Osteocyte (in vitro differentiated cells): ENCODE results near the gene LYST. TPM values are rescaled to one million over a fixed set of nuclear protein-coding genes. Genes with fewer than 3 reads are reported as not detected.

Experiments used
- DNase-seq: peaks from one replicate; pipeline ENCODE4 v3.0.0; 2021; ENCODE audit warnings: mixed read lengths; ENCODE audit not compliant: unreplicated experiment; ENCODE audit errors: extremely low spot score
- H3K27ac Mint-ChIP-seq: one replicate; pipeline ENCODE4 v1.8.0; 2021; ENCODE audit warnings: mild to moderate bottlenecking, mixed read lengths; ENCODE audit not compliant: unreplicated experiment
- H3K27me3 Mint-ChIP-seq: one replicate; pipeline ENCODE4 v1.8.0; 2021; ENCODE audit warnings: mixed read lengths; ENCODE audit not compliant: unreplicated experiment
- H3K36me3 Mint-ChIP-seq: one replicate; pipeline ENCODE4 v1.8.0; 2021; ENCODE audit warnings: mixed read lengths; ENCODE audit not compliant: unreplicated experiment
- H3K4me1 Mint-ChIP-seq: one replicate; pipeline ENCODE4 v1.8.0; 2021; ENCODE audit warnings: mixed read lengths; ENCODE audit not compliant: unreplicated experiment
- H3K4me3 Mint-ChIP-seq: one replicate; pipeline ENCODE4 v1.8.0; 2021; ENCODE audit warnings: mild to moderate bottlenecking, moderate library complexity, mixed read lengths; ENCODE audit not compliant: unreplicated experiment
- H3K9me3 Mint-ChIP-seq: one replicate; pipeline ENCODE4 v1.8.0; 2021; ENCODE audit warnings: mixed read lengths; ENCODE audit not compliant: unreplicated experiment
- total RNA-seq: library from RNA; stranded (reverse); gene quantifications from 2 replicates; pipeline ENCODE4 v1.2.1, GENCODE V29; 2021
- TF ChIP-seq, protein P1 (sequence below): fragments of 200-600 bp; sonication (generic); IDR thresholded peaks from 2 replicates; pipeline ENCODE4 v1.5.0; 2021; ENCODE audit warnings: antibody characterized with exemption, mild to moderate bottlenecking, moderate library complexity

The LYST gene
- total RNA-seq, 1 donor from 2014 or later, result 21.7 TPM

DNA sequence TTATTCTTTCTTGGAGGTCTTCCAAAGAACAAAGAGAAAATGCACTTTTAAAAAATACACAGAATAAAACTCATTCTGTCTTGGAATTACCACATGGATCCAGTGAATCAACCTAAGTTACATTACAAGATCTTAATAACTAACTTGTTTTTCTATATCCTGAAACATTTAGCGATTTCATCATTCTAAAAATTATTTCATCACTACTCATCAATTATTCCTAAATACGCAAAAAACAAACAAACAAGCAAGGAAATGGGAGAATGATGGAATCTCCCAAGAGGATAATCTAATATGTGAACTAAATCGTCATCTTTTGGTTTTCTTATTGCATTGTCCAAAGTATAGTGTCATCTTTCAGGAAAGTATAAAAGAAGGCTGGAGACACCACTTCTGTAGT lies 178.6 kb downstream of the LYST start:
- DNase-seq, result no peak
- H3K36me3 Mint-ChIP-seq, result peaks cover 30% of the 10 kb centered on the region
- TF ChIP-seq, protein P1, sequence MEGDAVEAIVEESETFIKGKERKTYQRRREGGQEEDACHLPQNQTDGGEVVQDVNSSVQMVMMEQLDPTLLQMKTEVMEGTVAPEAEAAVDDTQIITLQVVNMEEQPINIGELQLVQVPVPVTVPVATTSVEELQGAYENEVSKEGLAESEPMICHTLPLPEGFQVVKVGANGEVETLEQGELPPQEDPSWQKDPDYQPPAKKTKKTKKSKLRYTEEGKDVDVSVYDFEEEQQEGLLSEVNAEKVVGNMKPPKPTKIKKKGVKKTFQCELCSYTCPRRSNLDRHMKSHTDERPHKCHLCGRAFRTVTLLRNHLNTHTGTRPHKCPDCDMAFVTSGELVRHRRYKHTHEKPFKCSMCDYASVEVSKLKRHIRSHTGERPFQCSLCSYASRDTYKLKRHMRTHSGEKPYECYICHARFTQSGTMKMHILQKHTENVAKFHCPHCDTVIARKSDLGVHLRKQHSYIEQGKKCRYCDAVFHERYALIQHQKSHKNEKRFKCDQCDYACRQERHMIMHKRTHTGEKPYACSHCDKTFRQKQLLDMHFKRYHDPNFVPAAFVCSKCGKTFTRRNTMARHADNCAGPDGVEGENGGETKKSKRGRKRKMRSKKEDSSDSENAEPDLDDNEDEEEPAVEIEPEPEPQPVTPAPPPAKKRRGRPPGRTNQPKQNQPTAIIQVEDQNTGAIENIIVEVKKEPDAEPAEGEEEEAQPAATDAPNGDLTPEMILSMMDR, result no peak
- no peaks in the 10 kb centered on the region for H3K27me3 Mint-ChIP-seq
- H3K9me3 Mint-ChIP-seq, result no peaks in the 10 kb centered on the region
- H3K4me1 Mint-ChIP-seq, result no peaks in the 10 kb centered on the region
- no peak overlapping the region for H3K27ac Mint-ChIP-seq
- H3K4me3 Mint-ChIP-seq, result no peak overlapping the region

DNA sequence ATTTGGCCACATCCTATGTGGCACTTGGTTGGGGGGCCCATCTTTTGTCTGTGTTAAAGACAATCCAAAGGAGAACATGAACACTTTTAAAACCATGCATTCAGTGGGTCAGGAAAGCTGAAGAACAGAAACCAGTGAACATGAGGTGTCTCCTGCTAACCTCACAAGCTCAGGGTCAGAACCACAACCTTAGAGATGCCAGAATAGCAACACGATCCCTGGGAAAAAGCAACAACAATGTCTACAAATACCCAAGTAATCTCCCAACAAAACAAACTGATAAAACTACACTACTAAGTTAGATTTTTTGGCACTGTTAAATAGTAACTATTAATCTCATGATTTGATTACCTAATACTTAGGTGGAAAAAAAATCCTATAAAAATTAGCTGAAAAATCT lies 183.1 kb downstream of the LYST start:
- Mint-ChIP-seq H3K27ac (no peak overlapping the region), H3K27me3 (no peaks in the 10 kb centered on the region), H3K4me3 (no peak overlapping the region), H3K4me1 (no peaks in the 10 kb centered on the region), H3K9me3 (no peaks in the 10 kb centered on the region), H3K36me3 (peaks cover 30% of the 10 kb centered on the region)
- TF ChIP-seq, protein P1, result no peak
- DNase-seq, result no peak

DNA sequence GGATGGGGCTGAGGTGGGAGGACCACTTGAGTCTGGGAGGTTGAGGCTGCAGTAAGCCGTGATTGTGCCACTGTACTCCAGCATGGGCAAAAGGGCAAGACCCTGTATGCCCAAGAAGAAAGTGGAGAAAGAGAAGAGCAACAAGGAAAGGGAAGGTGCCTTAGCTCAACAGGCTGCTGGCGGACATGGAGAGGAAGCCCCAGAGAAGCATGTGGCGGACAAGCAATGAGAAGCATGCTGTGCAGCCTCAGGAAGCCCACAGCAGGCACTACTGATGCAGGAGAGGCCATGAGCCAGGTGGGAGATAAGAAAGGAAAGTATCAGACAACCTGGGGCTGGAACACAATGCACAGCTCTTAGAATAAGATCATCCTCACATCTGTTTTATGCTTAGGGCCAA lies 184.5 kb downstream of the LYST start:
- TF ChIP-seq, protein P1, result no peak
- no peaks in the 10 kb centered on the region for H3K27me3 Mint-ChIP-seq
- H3K9me3 Mint-ChIP-seq, result no peaks in the 10 kb centered on the region
- H3K4me3 Mint-ChIP-seq, result no peak overlapping the region
- DNase-seq, result no peak
- H3K36me3 Mint-ChIP-seq, result peaks cover 20% of the 10 kb centered on the region
- no peak overlapping the region for H3K27ac Mint-ChIP-seq
- H3K4me1 Mint-ChIP-seq, result no peaks in the 10 kb centered on the region

DNA sequence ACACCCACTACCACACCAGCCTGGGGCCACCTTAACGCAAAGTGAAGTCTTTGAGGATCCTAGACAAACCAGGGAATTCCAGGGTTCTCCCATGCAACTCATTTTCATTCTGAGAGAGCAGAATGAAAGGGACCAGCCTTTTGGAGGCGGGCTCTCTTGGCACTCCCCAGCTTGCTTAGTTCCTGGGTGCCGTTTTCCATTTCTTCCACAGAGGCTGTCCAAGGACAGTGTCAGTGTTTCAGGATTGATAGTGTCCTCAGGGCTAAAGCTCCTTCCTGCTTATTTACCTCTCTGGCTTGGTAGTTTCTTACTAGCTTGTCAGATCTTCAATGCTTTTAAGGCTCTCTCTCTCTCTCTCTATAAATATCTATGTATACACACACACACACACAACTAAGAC lies 187.1 kb downstream of the LYST start:
- H3K27me3 Mint-ChIP-seq, result no peaks in the 10 kb centered on the region
- TF ChIP-seq, protein P1, result no peak
- H3K27ac Mint-ChIP-seq, result no peak overlapping the region
- no peak for DNase-seq
- H3K4me1 Mint-ChIP-seq, result peaks cover 3% of the 10 kb centered on the region
- peaks cover 36% of the 10 kb centered on the region for H3K36me3 Mint-ChIP-seq
- H3K4me3 Mint-ChIP-seq, result no peak overlapping the region
- H3K9me3 Mint-ChIP-seq, result peaks cover 12% of the 10 kb centered on the region

DNA sequence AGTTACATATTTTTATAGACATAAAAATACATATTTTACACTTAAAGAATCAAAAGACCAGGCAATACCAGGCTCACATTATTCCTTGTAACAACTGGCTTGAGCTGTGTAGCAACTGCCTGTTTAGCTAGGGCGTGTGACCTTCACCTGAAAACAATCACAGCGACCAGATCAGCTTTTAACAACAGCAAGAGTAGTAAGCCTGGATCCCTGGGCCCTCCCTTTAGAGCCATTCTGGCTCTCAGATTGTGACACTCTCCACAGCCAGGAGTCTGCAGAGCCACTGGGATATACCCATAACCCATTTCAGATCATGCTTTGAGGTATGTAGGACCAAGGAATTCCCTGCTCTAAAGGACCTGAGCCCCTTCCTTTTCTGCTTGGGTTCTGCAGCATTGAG lies 187.7 kb downstream of the LYST start:
- Mint-ChIP-seq H3K4me1 (peaks cover 3% of the 10 kb centered on the region), H3K27me3 (no peaks in the 10 kb centered on the region), H3K36me3 (peaks cover 39% of the 10 kb centered on the region), H3K4me3 (no peak overlapping the region), H3K27ac (no peak overlapping the region), H3K9me3 (peaks cover 12% of the 10 kb centered on the region)
- no peak for DNase-seq
- TF ChIP-seq, protein P1, result no peak
